ENCODE results near the gene L3MBTL4.

DNA sequence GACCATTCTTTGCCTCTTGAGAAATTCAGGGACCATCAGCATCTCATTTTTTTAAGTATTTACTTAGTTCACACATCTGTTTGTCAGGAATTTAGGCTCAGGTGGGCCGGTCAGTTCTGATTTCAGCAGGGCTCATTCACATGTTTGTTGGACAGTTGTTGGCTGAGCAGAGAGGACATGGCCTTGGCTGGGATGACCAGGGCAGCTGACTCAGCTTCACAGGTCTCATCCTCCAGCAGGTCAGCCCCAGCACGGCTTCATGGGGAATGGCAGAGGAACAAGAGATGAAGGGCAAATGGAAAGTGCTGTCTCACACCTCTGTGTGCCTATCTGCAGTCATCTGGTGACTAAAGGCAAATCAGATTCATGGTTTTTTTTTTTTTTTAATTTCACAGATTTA lies 383.3 kb downstream of the L3MBTL4 start:
- no peak for TF ChIP-seq RAD21 (IDR thresholded peaks at IDR 0.05; ENCODE audit: insufficient read depth, low read depth, low read length)
- no peak for TF ChIP-seq SP1 (IDR thresholded peaks at IDR 0.05; ENCODE audit: low read depth, low read length)
- no peak for TF ChIP-seq CEBPB (IDR thresholded peaks at IDR 0.05; ENCODE audit: borderline replicate concordance in 1 of 2, low read depth in 2 of 2, low read length in 2 of 2)
- no peak for TF ChIP-seq RELA (IDR thresholded peaks at IDR 0.05; ENCODE audit: borderline replicate concordance, partially characterized antibody)
- no peak for TF ChIP-seq ZNF24 (IDR thresholded peaks at IDR 0.05)
- TF ChIP-seq, protein P1, sequence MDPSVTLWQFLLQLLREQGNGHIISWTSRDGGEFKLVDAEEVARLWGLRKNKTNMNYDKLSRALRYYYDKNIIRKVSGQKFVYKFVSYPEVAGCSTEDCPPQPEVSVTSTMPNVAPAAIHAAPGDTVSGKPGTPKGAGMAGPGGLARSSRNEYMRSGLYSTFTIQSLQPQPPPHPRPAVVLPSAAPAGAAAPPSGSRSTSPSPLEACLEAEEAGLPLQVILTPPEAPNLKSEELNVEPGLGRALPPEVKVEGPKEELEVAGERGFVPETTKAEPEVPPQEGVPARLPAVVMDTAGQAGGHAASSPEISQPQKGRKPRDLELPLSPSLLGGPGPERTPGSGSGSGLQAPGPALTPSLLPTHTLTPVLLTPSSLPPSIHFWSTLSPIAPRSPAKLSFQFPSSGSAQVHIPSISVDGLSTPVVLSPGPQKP (IDR thresholded peaks at IDR 0.05; ENCODE audit: low read depth, low read length): no peak
